Tibial nerve (tissue), 4 donors: Measurements from ENCODE around the gene AAK1. TPM values are rescaled to one million over a fixed set of nuclear protein-coding genes. Genes with fewer than 3 reads are reported as not detected.

Source experiments
- DNase-seq, 2 donors: peaks; one replicate each; pipeline ENCODE4 v3.0.0-alpha.2; 2019; ENCODE audit warnings: low spot score in 2 of 2
- H3K27ac ChIP-seq, 4 donors: fragments of 200-600 bp; sonication (generic) in 3 of 4; one replicate each; pipeline ENCODE4 v1.5.1; 2017 to 2019; ENCODE audit warnings: mild to moderate bottlenecking in 1 of 4
- H3K27me3 ChIP-seq, 2 donors: fragments of 200-600 bp; sonication (generic) in 1 of 2; one replicate each; pipeline versions ENCODE4 v1.5.1 to v1.6.0; 2017 to 2019
- H3K36me3 ChIP-seq, 3 donors: fragments of 200-600 bp; sonication (generic); one replicate each; pipeline ENCODE4 v1.5.1; 2018 to 2019
- H3K4me1 ChIP-seq, 4 donors: fragments of 200-600 bp; sonication (generic) in 3 of 4; one replicate each; pipeline ENCODE4 v1.5.1; 2017 to 2019
- H3K4me3 ChIP-seq, 4 donors: fragments of 200-600 bp; sonication (generic) in 3 of 4; one replicate each; pipeline ENCODE4 v1.5.1; 2017 to 2019; ENCODE audit warnings: mild to moderate bottlenecking in 1 of 4, moderate library complexity in 1 of 4
- H3K9me3 ChIP-seq, 4 donors: fragments of 200-600 bp; sonication (generic) in 3 of 4; one replicate each; pipeline ENCODE4 v1.5.1; 2017 to 2019
- EP300 ChIP-seq, 2 donors: sonication (generic); formaldehyde crosslinking; IDR thresholded peaks; one replicate each; pipeline ENCODE4 v1.6.1; 2017; ENCODE audit warnings: antibody characterized with exemption in 2 of 2, mild to moderate bottlenecking in 1 of 2
- POLR2A ChIP-seq, 2 donors: fragments of 450-650 bp; IDR thresholded peaks; one replicate each; pipeline ENCODE4 v1.6.1; 2017; ENCODE audit warnings: antibody characterized with exemption in 2 of 2, mild to moderate bottlenecking in 2 of 2, moderate library complexity in 2 of 2
- WGBS, 2 donors: methylation state at CpG; one replicate each; pipeline ENCODE4 v1.1.5; 2018; 5-methylcytosine and 5-hydroxymethylcytosine counted together
- total RNA-seq, 4 donors: library from RNA; depleted of rRNA; stranded (reverse); fragments of >200 nt; gene quantifications; one replicate each; pipeline ENCODE4 v1.1.0, GENCODE V29; 2016
- TF ChIP-seq, protein P1 (sequence below), 5 experiments: fragments of 200-600 bp in 3 of 5; fragments of 450-650 bp in 2 of 5; sonication (generic) in 3 of 5; IDR thresholded peaks; one replicate each; pipeline ENCODE4 v1.5.1; 2016 to 2019; ENCODE audit warnings: antibody characterized with exemption in 5 of 5, mild to moderate bottlenecking in 3 of 5, moderate library complexity in 2 of 5

Gene AAK1
- total RNA-seq, 4 donors from 2014 or later, result 29.2 to 70.5 (median 44.5) TPM

DNA sequence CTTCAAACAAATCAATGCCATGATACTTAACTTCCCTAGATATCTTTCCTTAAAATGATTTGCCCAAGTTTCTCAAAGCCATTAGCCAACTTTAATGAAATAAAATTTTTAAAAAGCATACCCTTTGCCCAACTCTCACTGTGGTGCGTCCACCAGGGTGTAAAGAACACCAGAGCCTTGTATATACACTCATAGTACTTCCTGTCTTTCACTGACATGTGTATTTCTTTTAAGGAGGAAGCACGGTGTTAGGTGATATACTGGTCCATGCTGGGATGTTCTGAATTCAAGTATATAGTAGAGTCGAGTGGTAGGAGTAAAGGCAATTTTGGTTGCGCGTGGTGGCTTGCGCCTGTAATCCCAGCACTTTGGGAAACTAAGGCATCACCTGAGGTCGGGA, 22.7 kb downstream of the AAK1 start:
- Histone ChIP-seq H3K4me3 (no peak overlapping the region), H3K36me3 (no peaks in the 10 kb centered on the region), H3K9me3 (no peaks in the 10 kb centered on the region), H3K4me1 (peaks cover 0 to 57% (median 26%) of the 10 kb centered on the region in 4 donors), H3K27ac (no peak overlapping the region), H3K27me3 (no peaks in the 10 kb centered on the region)
- WGBS, 2 donors, result 92 to 94% methylated on average over 7 of the region's 7 CpGs
- TF ChIP-seq POLR2A (IDR thresholded peaks at IDR 0.05) (no peak), EP300 (IDR thresholded peaks at IDR 0.05) (no peak)
- TF ChIP-seq, protein P1, sequence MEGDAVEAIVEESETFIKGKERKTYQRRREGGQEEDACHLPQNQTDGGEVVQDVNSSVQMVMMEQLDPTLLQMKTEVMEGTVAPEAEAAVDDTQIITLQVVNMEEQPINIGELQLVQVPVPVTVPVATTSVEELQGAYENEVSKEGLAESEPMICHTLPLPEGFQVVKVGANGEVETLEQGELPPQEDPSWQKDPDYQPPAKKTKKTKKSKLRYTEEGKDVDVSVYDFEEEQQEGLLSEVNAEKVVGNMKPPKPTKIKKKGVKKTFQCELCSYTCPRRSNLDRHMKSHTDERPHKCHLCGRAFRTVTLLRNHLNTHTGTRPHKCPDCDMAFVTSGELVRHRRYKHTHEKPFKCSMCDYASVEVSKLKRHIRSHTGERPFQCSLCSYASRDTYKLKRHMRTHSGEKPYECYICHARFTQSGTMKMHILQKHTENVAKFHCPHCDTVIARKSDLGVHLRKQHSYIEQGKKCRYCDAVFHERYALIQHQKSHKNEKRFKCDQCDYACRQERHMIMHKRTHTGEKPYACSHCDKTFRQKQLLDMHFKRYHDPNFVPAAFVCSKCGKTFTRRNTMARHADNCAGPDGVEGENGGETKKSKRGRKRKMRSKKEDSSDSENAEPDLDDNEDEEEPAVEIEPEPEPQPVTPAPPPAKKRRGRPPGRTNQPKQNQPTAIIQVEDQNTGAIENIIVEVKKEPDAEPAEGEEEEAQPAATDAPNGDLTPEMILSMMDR (IDR thresholded peaks at IDR 0.05), result no peak
- no peak for DNase-seq

DNA sequence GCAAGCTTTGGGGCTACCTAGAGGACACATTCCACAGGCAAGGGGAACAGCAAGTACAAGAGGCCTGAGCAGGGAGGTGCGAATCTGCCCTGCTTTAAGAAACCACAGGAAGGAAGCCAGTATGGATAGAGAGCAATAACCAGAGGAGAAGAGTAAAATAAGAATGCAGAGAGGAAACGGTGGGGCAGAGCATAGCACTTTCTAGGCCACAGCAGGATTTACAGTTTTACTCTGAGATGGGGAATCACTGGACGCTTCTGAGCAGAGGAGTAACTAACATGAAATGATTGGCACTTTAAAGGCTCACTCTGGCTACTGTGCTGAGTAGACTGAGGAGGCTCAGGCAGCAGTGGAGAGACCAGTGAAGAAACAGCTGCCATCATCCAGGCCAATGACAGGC, 23.8 kb downstream of the AAK1 start:
- Histone ChIP-seq H3K36me3 (peaks cover 0 to 4% (median 0%) of the 10 kb centered on the region in 3 donors), H3K4me1 (peaks cover 0 to 52% (median 22%) of the 10 kb centered on the region in 4 donors), H3K9me3 (no peaks in the 10 kb centered on the region), H3K27me3 (no peaks in the 10 kb centered on the region), H3K4me3 (no peak overlapping the region), H3K27ac (peak overlapping the region in 1 of 4 donors; percentile 64)
- no peak for DNase-seq
- WGBS, 2 donors, result 38 to 52% methylated on average over 3 of the region's 3 CpGs
- TF ChIP-seq POLR2A (IDR thresholded peaks at IDR 0.05) (no peak), EP300 (IDR thresholded peaks at IDR 0.05) (no peak)
- TF ChIP-seq, protein P1 (IDR thresholded peaks at IDR 0.05), result no peak

DNA sequence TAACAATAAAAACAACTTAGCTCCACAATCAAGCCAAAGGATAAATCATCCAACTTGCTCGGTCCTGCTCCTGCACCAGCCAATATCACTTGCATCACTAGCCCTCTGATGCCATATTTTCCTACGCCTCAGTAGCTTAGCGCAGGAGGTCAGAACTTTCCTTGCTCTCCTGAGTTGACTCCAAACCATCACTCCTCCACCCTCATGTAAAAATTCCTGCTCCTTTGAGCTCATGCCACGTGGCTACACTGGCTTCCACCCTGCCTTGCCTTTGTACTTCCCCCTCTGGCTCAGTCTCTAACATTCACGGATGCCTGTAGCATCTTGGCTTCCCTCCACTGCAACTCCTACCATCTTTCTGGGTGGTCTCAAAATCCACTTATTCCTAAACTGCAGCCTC, 25.2 kb downstream of the AAK1 start:
- DNase-seq, result peak in 1 of 2 donors; percentile 57
- Histone ChIP-seq H3K27me3 (no peaks in the 10 kb centered on the region), H3K27ac (peak overlapping the region in 2 of 4 donors; percentile 52 to 64), H3K36me3 (peaks cover 0 to 17% (median 0%) of the 10 kb centered on the region in 3 donors), H3K4me1 (peaks cover 0 to 39% (median 12%) of the 10 kb centered on the region in 4 donors), H3K4me3 (no peak overlapping the region), H3K9me3 (no peaks in the 10 kb centered on the region)
- 45 to 57% methylated on average over 5 of the region's 5 CpGs for WGBS, 2 donors
- TF ChIP-seq POLR2A (IDR thresholded peaks at IDR 0.05) (no peak), EP300 (IDR thresholded peaks at IDR 0.05) (peak in 1 of 2 donors; percentile 78)
- TF ChIP-seq, protein P1 (IDR thresholded peaks at IDR 0.05), result no peak

DNA sequence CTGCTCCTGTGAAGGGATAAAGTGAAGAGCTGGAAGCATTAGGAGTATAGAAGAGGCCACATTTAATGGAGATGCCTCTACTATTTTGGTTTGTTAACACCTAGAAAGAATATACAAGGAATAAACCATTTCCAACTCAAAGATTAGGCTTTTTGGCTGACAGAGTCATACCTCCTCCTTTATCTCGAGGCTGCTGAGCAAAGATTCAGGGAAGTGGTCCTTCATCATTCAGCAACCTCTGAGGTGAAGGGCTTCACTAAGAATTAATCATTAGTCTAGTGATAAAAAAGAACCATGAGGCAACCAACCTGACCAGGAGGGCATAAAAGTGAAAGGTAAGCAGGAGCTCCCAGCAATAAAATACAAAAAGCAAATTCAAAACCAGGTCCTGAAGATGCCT, 25.8 kb downstream of the AAK1 start:
- no peak for DNase-seq
- no peaks in the 10 kb centered on the region for H3K27me3 ChIP-seq
- no peaks in the 10 kb centered on the region for H3K9me3 ChIP-seq
- H3K27ac ChIP-seq, result no peak overlapping the region
- WGBS, 2 donors, result 88 to 97% methylated on average over 1 of the region's 1 CpG
- no peak overlapping the region for H3K4me3 ChIP-seq
- H3K36me3 ChIP-seq, result peaks cover 0 to 18% (median 0%) of the 10 kb centered on the region in 3 donors
- H3K4me1 ChIP-seq, result peaks cover 0 to 39% (median 10%) of the 10 kb centered on the region in 4 donors
- TF ChIP-seq POLR2A (IDR thresholded peaks at IDR 0.05) (no peak), EP300 (IDR thresholded peaks at IDR 0.05) (no peak)
- TF ChIP-seq, protein P1 (IDR thresholded peaks at IDR 0.05), result no peak

DNA sequence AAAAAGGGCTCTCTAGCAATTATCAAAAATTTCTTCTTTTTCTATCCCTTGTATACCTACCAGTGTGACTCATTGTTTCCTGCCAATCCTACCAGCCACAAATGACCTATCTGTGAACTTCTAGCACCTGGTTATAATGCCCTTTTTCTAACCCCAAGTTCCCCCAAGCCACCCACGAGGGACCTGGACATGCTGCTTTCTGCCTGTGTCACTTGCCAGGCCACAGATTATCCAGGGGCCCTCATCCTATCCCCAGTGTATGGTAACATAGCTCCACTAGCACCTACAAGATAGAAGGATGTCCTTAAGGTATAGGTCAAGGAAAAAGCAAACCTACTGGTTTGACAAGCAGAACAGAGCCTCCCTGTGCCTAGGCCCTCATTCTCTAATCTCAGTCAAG, 26.8 kb downstream of the AAK1 start:
- no peak overlapping the region for H3K4me3 ChIP-seq
- H3K27ac ChIP-seq, result no peak overlapping the region
- H3K9me3 ChIP-seq, result no peaks in the 10 kb centered on the region
- DNase-seq, result no peak
- peaks cover 0 to 20% (median 0%) of the 10 kb centered on the region in 3 donors for H3K36me3 ChIP-seq
- H3K27me3 ChIP-seq, result no peaks in the 10 kb centered on the region
- TF ChIP-seq EP300 (IDR thresholded peaks at IDR 0.05) (no peak), POLR2A (IDR thresholded peaks at IDR 0.05) (no peak)
- TF ChIP-seq, protein P1 (IDR thresholded peaks at IDR 0.05), result no peak
- peaks cover 0 to 39% (median 10%) of the 10 kb centered on the region in 4 donors for H3K4me1 ChIP-seq
- WGBS, 2 donors, result 60 to 73% methylated on average over 1 of the region's 1 CpG
